Liver (tissue), 9 donors: ENCODE measurements around the gene NDUFAF5. TPM values are rescaled to one million over a fixed set of nuclear protein-coding genes. Genes with fewer than 3 reads are reported as not detected.

Experiments
- DNase-seq: peaks from one replicate; pipeline ENCODE4 v3.0.0-alpha.2; 2017; ENCODE audit warnings: low spot score
- H3K27ac ChIP-seq, 2 donors: one replicate each; pipeline ENCODE4 v1.7.0; 2013; ENCODE audit warnings: inconsistent platforms in 2 of 2, low read length in 2 of 2, control low read depth in 1 of 2, low read depth in 1 of 2, mild to moderate bottlenecking in 1 of 2
- H3K27me3 ChIP-seq, 4 donors: one replicate each; pipeline versions ENCODE4 v1.6.1 to v1.7.0; 2013; ENCODE audit warnings: low read length in 3 of 4, inconsistent platforms in 1 of 4, mild to moderate bottlenecking in 1 of 4, moderate library complexity in 1 of 4; ENCODE audit not compliant: control insufficient read depth in 4 of 4, insufficient read depth in 4 of 4
- H3K36me3 ChIP-seq, 4 donors: one replicate each; pipeline versions ENCODE4 v1.6.1 to v1.7.0; 2013; ENCODE audit warnings: low read length in 3 of 4, mild to moderate bottlenecking in 3 of 4, low read depth in 1 of 4, moderate library complexity in 1 of 4; ENCODE audit not compliant: control insufficient read depth in 4 of 4, insufficient read depth in 3 of 4
- H3K4me1 ChIP-seq, 4 donors: one replicate each; pipeline versions ENCODE4 v1.6.1 to v1.7.0; 2013; ENCODE audit warnings: low read length in 3 of 4, mild to moderate bottlenecking in 3 of 4, moderate library complexity in 1 of 4; ENCODE audit not compliant: control insufficient read depth in 4 of 4, insufficient read depth in 4 of 4
- H3K4me3 ChIP-seq, 3 donors: one replicate each; pipeline versions ENCODE4 v1.6.1 to v1.7.0; 2013; ENCODE audit warnings: low read length in 3 of 3, control low read depth in 1 of 3, low read depth in 1 of 3, mild to moderate bottlenecking in 1 of 3
- H3K9ac ChIP-seq, 2 donors: one replicate each; pipeline ENCODE4 v1.7.0; 2013; ENCODE audit warnings: low read length in 2 of 2, mild to moderate bottlenecking in 2 of 2, moderate library complexity in 2 of 2, control low read depth in 1 of 2, low read depth in 1 of 2
- H3K9me3 ChIP-seq, 4 donors: one replicate each; pipeline versions ENCODE4 v1.6.1 to v1.7.0; 2013; ENCODE audit warnings: low read length in 3 of 4; ENCODE audit not compliant: control insufficient read depth in 4 of 4
- CTCF ChIP-seq: fragments of 150-350 bp; IDR thresholded peaks from 2 replicates; pipeline ENCODE4 v1.5.1; 2017; ENCODE audit warnings: improper control_type of control experiment, low read depth, low read length; ENCODE audit not compliant: missing input control
- EGR1 ChIP-seq, 2 donors: IDR thresholded peaks; 2 replicates each; pipeline ENCODE4 v1.6.1; 2016 to 2018; ENCODE audit warnings: antibody characterized with exemption in 2 of 2, low read depth in 2 of 2
- FOXA2 ChIP-seq: IDR thresholded peaks from 2 replicates; pipeline ENCODE4 v1.6.1; 2016; ENCODE audit warnings: antibody characterized with exemption
- HNF4A ChIP-seq, 2 donors: conservative IDR thresholded peaks; 2 replicates each; pipeline ENCODE4 v1.6.1; 2016; ENCODE audit warnings: antibody characterized with exemption in 2 of 2, mild to moderate bottlenecking in 2 of 2
- HNF4G ChIP-seq: IDR thresholded peaks from 2 replicates; pipeline ENCODE4 v1.6.1; 2016; ENCODE audit warnings: antibody characterized with exemption
- JUND ChIP-seq, 2 donors: IDR thresholded peaks; 2 replicates each; pipeline ENCODE4 v1.6.1; 2016; ENCODE audit warnings: antibody characterized with exemption in 2 of 2
- MAX ChIP-seq: IDR thresholded peaks from 2 replicates; pipeline ENCODE4 v1.6.1; 2016; ENCODE audit warnings: antibody characterized with exemption
- RXRA ChIP-seq, 2 donors: IDR thresholded peaks; 2 replicates each; pipeline ENCODE4 v1.6.1; 2017 to 2018; ENCODE audit warnings: antibody characterized with exemption in 2 of 2, mild to moderate bottlenecking in 1 of 2
- SP1 ChIP-seq: IDR thresholded peaks from 2 replicates; pipeline ENCODE4 v1.6.1; 2018; ENCODE audit warnings: antibody characterized with exemption, mild to moderate bottlenecking
- TAF1 ChIP-seq: conservative IDR thresholded peaks from 2 replicates; pipeline ENCODE4 v1.6.1; 2016; ENCODE audit warnings: antibody characterized with exemption, mild to moderate bottlenecking
- YY1 ChIP-seq: IDR thresholded peaks from 2 replicates; pipeline ENCODE4 v1.6.1; 2016; ENCODE audit warnings: antibody characterized with exemption, mild to moderate bottlenecking
- ZBTB33 ChIP-seq: IDR thresholded peaks from 2 replicates; pipeline ENCODE4 v1.6.1; 2016; ENCODE audit warnings: antibody characterized with exemption
- WGBS: extraction: QIAGEN DNeasy Blood & Tissue Kit; methylation state at CpG from one replicate; pipeline ENCODE4 v1.1.7; 2013; 5-methylcytosine and 5-hydroxymethylcytosine counted together
- polyA plus RNA-seq, 2 donors: library from polyadenylated mRNA; stranded (reverse) in 1 of 2; unstranded in 1 of 2; fragments of 200-250 nt in 1 of 2; fragments of >200 nt in 1 of 2; fragmentation: Nextera tagmentation in 1 of 2; extraction: Ambion mirVana in 1 of 2; gene quantifications; one replicate each; pipeline versions ENCODE4 v1.2.1 to v1.2.3, GENCODE V29; 2013 to 2015
- total RNA-seq, 2 donors: library from RNA; depleted of rRNA; stranded (reverse); fragments of >200 nt; gene quantifications; one replicate each; pipeline ENCODE4 v1.2.3, GENCODE V29; 2014
- TF ChIP-seq, protein P1 (sequence below): IDR thresholded peaks from 2 replicates; pipeline ENCODE4 v1.6.1; 2016; ENCODE audit warnings: antibody characterized with exemption
- donor health status: healthy.
- donor health status: healthy.
- donor health status: healthy.
- donor health status: healthy.
- donor health status: healthy.

The NDUFAF5 gene
- total and polyA plus RNA-seq, 4 donors = 6.6 to 15.9 (median 12.3) TPM

- TF ChIP-seq HNF4G (no peak), JUND (IDR thresholded peaks at IDR 0.05) (no peak)
- DNase-seq = no peak
- Histone ChIP-seq H3K27ac (no peak overlapping the region), H3K4me3 (no peak overlapping the region), H3K9ac (no peak overlapping the region), H3K4me1 (no peaks in the 10 kb centered on the region), H3K27me3 (no peaks in the 10 kb centered on the region), H3K9me3 (no peaks in the 10 kb centered on the region), H3K36me3 (peaks cover 12 to 46% (median 34%) of the 10 kb centered on the region in 4 donors)
- WGBS = 76% methylated on average over 4 of the region's 4 CpGs
Observed at GRCh38 chr20:13775867-13776266, 9.0 kb upstream of the NDUFAF5 start.

DNA sequence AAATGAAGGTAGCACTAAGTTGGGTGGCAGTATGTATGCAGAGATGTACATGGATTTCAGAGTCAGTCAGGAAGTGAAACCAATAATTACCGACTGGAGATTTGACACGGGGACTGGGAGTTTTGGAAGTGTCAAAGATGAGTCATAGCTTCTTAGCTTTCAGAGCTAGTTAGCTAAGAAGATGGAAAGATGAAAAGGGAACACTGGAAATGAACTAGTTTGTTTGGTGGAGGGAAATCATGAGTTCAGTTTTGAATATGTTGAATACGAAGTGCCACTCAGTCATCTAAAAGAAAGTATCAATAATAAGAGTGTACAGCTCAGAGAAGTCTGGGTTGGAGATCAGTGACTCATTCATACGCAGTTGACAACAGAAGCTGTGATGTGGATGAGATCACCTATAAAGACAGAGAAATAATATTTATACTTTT is 7.6 kb upstream of the NDUFAF5 start:
- WGBS = 82% methylated on average over 4 of the region's 4 CpGs
- no peaks in the 10 kb centered on the region for H3K4me1 ChIP-seq
- no peak overlapping the region for H3K27ac ChIP-seq
- TF ChIP-seq SP1 = no peak
- TF ChIP-seq, protein P1, sequence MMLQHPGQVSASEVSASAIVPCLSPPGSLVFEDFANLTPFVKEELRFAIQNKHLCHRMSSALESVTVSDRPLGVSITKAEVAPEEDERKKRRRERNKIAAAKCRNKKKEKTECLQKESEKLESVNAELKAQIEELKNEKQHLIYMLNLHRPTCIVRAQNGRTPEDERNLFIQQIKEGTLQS = no peak
- no peak for TF ChIP-seq MAX
- TF ChIP-seq CTCF = no peak
- TF ChIP-seq YY1 = no peak
- no peak for TF ChIP-seq FOXA2
- no peak for TF ChIP-seq EGR1 (IDR thresholded peaks at IDR 0.05; ENCODE audit: low read depth in 2 of 2)
- no peak for TF ChIP-seq ZBTB33
- no peak overlapping the region for H3K4me3 ChIP-seq
- H3K9me3 ChIP-seq = no peaks in the 10 kb centered on the region
- peaks cover 12 to 44% (median 30%) of the 10 kb centered on the region in 4 donors for H3K36me3 ChIP-seq
- no peak overlapping the region for H3K9ac ChIP-seq
- H3K27me3 ChIP-seq = no peaks in the 10 kb centered on the region
- no peak for DNase-seq

GRCh38 chr20:13778827-13779226 is 6.0 kb upstream of the NDUFAF5 start:
- peaks cover 3 to 6% (median 5%) of the 10 kb centered on the region in 4 donors for H3K4me1 ChIP-seq
- DNase-seq = no peak
- H3K27ac ChIP-seq = no peak overlapping the region
- peaks cover 12 to 42% (median 27%) of the 10 kb centered on the region in 4 donors for H3K36me3 ChIP-seq
- 99% methylated on average over 3 of the region's 3 CpGs for WGBS
- no peaks in the 10 kb centered on the region for H3K27me3 ChIP-seq
- TF ChIP-seq EGR1 (IDR thresholded peaks at IDR 0.05; ENCODE audit: low read depth in 2 of 2) = no peak
- TF ChIP-seq TAF1 = no peak
- TF ChIP-seq HNF4A (conservative IDR thresholded peaks at IDR 0.05) = no peak
- TF ChIP-seq RXRA (IDR thresholded peaks at IDR 0.05) = no peak
- no peak for TF ChIP-seq FOXA2
- TF ChIP-seq YY1 = no peak
- no peak overlapping the region for H3K9ac ChIP-seq
- H3K9me3 ChIP-seq = no peaks in the 10 kb centered on the region
- no peak overlapping the region for H3K4me3 ChIP-seq
